Endodermal cell (in vitro differentiated cells): ENCODE measurements around the gene NPHP4. TPM values are rescaled to one million over a fixed set of nuclear protein-coding genes. Genes with fewer than 3 reads are reported as not detected.

Experiments
- DNase-seq: peaks from one replicate; pipeline ENCODE4 v3.0.0-alpha.2; 2017
- H3K27ac ChIP-seq: 2 replicates; pipeline ENCODE4 v1.5.1; 2013; ENCODE audit warnings: mild to moderate bottlenecking, low read depth, low read length, moderate library complexity
- H3K27me3 ChIP-seq: 2 replicates; pipeline ENCODE4 v1.6.1; 2013; ENCODE audit warnings: mild to moderate bottlenecking, low read length, moderate library complexity; ENCODE audit not compliant: insufficient read depth, control insufficient read depth, poor library complexity, severe bottlenecking
- H3K36me3 ChIP-seq: 2 replicates; pipeline ENCODE4 v1.7.0; 2013; ENCODE audit warnings: mild to moderate bottlenecking, low read length, moderate library complexity; ENCODE audit not compliant: control insufficient read depth, insufficient read depth
- H3K4me1 ChIP-seq: one replicate; pipeline ENCODE4 v1.7.0; 2013; ENCODE audit warnings: low read length; ENCODE audit not compliant: control insufficient read depth, insufficient read depth
- H3K4me3 ChIP-seq: 2 replicates; pipeline ENCODE4 v1.5.1; 2013; ENCODE audit warnings: mild to moderate bottlenecking, low read length, moderate library complexity
- H3K9ac ChIP-seq: 2 replicates; pipeline ENCODE4 v1.6.1; 2013; ENCODE audit warnings: mild to moderate bottlenecking, low read length, moderate library complexity; ENCODE audit not compliant: poor library complexity, severe bottlenecking; ENCODE audit errors: extremely low read depth
- H3K9me3 ChIP-seq: 2 replicates; pipeline ENCODE4 v1.6.1; 2013; ENCODE audit warnings: mild to moderate bottlenecking, low read length, moderate library complexity; ENCODE audit not compliant: control insufficient read depth
- H3K27ac Mint-ChIP-seq: 2 replicates; pipeline ENCODE4 v1.8.0; 2020; ENCODE audit warnings: mixed read lengths
- H3K27me3 Mint-ChIP-seq: 2 replicates; pipeline ENCODE4 v1.8.0; 2021; ENCODE audit warnings: mild to moderate bottlenecking, mixed read lengths; ENCODE audit not compliant: insufficient read depth
- H3K36me3 Mint-ChIP-seq: 2 replicates; pipeline ENCODE4 v1.8.0; 2020; ENCODE audit warnings: low read depth, mixed read lengths
- H3K4me1 Mint-ChIP-seq: 2 replicates; pipeline ENCODE4 v1.8.0; 2020; ENCODE audit warnings: mixed read lengths
- H3K4me3 Mint-ChIP-seq: 2 replicates; pipeline ENCODE4 v1.8.0; 2020; ENCODE audit warnings: mild to moderate bottlenecking, moderate library complexity, mixed read lengths
- H3K9me3 Mint-ChIP-seq: 2 replicates; pipeline ENCODE4 v1.8.0; 2020; ENCODE audit warnings: mild to moderate bottlenecking, mixed read lengths
- CTCF ChIP-seq: fragments of 200-600 bp; sonication (generic); conservative IDR thresholded peaks from 2 replicates; pipeline ENCODE4 v1.5.0; 2021; ENCODE audit warnings: antibody characterized with exemption, mild to moderate bottlenecking
- WGBS, 2 experiments: methylation state at CpG; one replicate each; pipeline versions ENCODE4 v1.1.5 to v1.1.7; 2013; ENCODE audit warnings: missing lambda C conversion rate in 2 of 2, mixed read lengths in 1 of 2; ENCODE audit not compliant: insufficient coverage in 1 of 2, insufficient read length in 1 of 2; 5-methylcytosine and 5-hydroxymethylcytosine counted together
- total RNA-seq, 2 donors: library from RNA; stranded (reverse); fragmentation: NEBNext Ultra II Directional in 1 of 2; extraction: Animal tissue kit (Norgen Biotek cat#: 25700) in 1 of 2; gene quantifications; 2 replicates in 1 of 2; 3 replicates in 1 of 2; pipeline ENCODE4 v1.2.1, GENCODE V29; 2021

The NPHP4 gene
- total RNA-seq, 2 donors from 2014 or later = 19.1 to 25.4 TPM

GRCh38 chr1:5863238-5863637, 129.0 kb downstream of the NPHP4 start:
- peaks cover 3% of the 10 kb centered on the region for H3K9me3 Mint-ChIP-seq
- H3K9me3 ChIP-seq = no peaks in the 10 kb centered on the region
- 93 to 97% methylated on average over 13 to 17 of the region's 17 CpGs for WGBS, 2 experiments
- H3K27ac Mint-ChIP-seq = no peak overlapping the region
- no peak overlapping the region for H3K4me3 ChIP-seq
- no peaks in the 10 kb centered on the region for H3K36me3 ChIP-seq
- no peak overlapping the region for H3K27ac ChIP-seq
- H3K4me1 ChIP-seq = no peaks in the 10 kb centered on the region
- no peaks in the 10 kb centered on the region for H3K4me1 Mint-ChIP-seq
- no peaks in the 10 kb centered on the region for H3K27me3 Mint-ChIP-seq
- no peak overlapping the region for H3K9ac ChIP-seq
- H3K36me3 Mint-ChIP-seq = peaks cover 11% of the 10 kb centered on the region
- no peak for DNase-seq
- H3K4me3 Mint-ChIP-seq = no peak overlapping the region
- TF ChIP-seq CTCF = no peak
- no peaks in the 10 kb centered on the region for H3K27me3 ChIP-seq

DNA sequence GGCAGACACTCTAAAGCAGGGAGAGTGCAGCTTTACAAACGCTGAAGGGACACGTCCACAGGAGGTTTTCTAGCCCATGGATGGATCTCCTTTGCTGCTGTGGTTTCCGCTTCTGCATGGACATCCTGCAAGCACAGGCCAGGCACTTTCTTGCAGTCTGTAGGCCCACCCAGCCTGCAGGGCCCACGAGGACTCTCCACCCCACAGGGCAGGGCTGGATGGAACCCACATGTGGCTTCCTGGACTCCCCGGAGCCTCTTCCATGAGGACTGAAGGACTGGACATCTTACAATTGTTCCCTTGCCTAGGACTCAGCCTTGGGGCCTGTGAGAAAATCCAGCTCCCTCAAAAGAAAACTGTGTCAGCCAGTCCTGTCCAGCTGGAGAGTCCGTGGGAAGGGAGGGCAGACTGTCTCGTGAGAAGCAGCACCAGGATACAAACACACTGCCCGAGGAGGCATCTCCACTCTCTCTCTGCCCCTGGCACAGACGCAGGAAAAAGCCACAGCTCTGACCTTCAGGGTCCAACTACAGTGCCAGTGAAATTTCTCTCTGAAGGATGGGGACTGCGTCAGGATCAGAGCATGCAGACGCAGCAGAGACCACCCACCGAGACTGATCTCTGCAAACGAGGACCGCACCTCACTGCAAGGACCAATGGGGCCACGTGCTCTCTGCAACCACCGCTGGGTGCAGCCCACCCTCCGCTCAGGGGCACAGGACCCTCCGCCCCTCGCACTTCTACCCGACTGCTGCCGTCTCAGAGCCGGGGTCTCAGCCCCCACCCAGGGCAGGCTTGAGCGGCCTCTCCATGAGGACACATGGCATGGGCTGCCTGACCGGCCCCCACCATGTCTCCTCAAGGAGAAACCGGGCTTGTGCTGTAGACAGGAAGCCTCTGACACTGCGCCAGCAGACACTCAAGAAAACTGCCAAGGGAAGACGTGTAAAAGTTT, 130.1 kb downstream of the NPHP4 start:
- WGBS, 2 experiments = 92 to 95% methylated on average over 23 to 27 of the region's 27 CpGs
- Mint-ChIP-seq H3K9me3 (no peaks in the 10 kb centered on the region), H3K27me3 (no peaks in the 10 kb centered on the region), H3K27ac (no peak overlapping the region), H3K4me3 (no peak overlapping the region), H3K4me1 (no peaks in the 10 kb centered on the region), H3K36me3 (peaks cover 2% of the 10 kb centered on the region)
- H3K27ac ChIP-seq = no peak overlapping the region
- H3K36me3 ChIP-seq = no peaks in the 10 kb centered on the region
- no peak for DNase-seq
- H3K4me3 ChIP-seq = no peak overlapping the region
- H3K9me3 ChIP-seq = no peaks in the 10 kb centered on the region
- H3K27me3 ChIP-seq = no peaks in the 10 kb centered on the region
- H3K4me1 ChIP-seq = no peaks in the 10 kb centered on the region
- TF ChIP-seq CTCF = no peak
- H3K9ac ChIP-seq = no peak overlapping the region

DNA sequence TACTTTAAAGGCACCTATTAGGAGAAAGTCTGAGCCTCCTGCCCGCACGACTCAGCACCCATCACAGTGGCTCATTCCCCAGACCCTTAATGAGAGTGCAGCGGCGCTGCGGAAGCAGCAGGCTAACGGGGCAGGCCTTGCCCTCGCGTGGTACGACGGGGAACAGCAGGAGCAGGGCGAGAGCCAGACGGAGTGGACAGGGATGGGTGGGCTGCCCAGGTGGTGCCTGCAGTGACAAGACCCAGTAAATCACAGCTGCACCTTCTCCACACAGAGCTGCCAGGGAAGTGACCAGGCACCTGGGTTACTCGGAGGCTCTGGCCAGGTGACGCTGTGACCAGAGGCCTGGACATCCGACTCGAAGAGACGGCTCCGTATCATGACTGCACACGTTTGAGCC, 131.9 kb downstream of the NPHP4 start:
- Histone ChIP-seq H3K36me3 (no peaks in the 10 kb centered on the region), H3K9me3 (no peaks in the 10 kb centered on the region), H3K27me3 (no peaks in the 10 kb centered on the region), H3K27ac (no peak overlapping the region), H3K4me1 (no peaks in the 10 kb centered on the region), H3K4me3 (no peak overlapping the region), H3K9ac (no peak overlapping the region)
- DNase-seq = no peak
- H3K27me3 Mint-ChIP-seq = no peaks in the 10 kb centered on the region
- 89 to 94% methylated on average over 9 to 19 of the region's 19 CpGs for WGBS, 2 experiments
- H3K4me3 Mint-ChIP-seq = no peak overlapping the region
- no peaks in the 10 kb centered on the region for H3K4me1 Mint-ChIP-seq
- H3K36me3 Mint-ChIP-seq = peaks cover 2% of the 10 kb centered on the region
- no peak overlapping the region for H3K27ac Mint-ChIP-seq
- H3K9me3 Mint-ChIP-seq = no peaks in the 10 kb centered on the region
- peak; percentile 26 for TF ChIP-seq CTCF
